Hematopoietic multipotent progenitor cell treated with erythropoietin and hydrocortisone succinate and interleukin-3 and kit ligand, for 4 days (in vitro differentiated cells): ENCODE data around the gene ADAM19.

Experiments
- DNase-seq: peaks from one replicate; pipeline ENCODE4 v3.0.0-alpha.2; 2015

Gene ADAM19

DNA sequence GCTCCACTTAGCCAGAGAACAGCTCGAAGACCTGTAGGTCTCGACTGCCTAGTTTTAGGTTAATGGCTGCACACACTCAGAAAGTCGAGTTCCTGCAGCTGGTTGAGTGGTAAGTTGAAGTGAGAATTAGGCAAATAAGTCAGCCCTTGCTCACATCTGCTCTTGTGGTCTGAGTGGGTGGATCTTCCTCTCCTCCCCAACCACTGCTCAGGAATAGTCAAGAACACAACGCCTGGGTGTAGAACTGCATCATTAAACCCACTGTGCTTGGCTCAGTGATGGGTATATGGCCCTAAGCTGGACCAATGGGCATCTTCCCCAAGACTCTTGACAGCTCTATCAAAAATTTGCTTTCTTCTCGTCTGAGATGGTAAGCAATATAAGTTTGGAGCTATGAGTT is 20.9 kb upstream of the ADAM19 start:
- no peak for DNase-seq

DNA sequence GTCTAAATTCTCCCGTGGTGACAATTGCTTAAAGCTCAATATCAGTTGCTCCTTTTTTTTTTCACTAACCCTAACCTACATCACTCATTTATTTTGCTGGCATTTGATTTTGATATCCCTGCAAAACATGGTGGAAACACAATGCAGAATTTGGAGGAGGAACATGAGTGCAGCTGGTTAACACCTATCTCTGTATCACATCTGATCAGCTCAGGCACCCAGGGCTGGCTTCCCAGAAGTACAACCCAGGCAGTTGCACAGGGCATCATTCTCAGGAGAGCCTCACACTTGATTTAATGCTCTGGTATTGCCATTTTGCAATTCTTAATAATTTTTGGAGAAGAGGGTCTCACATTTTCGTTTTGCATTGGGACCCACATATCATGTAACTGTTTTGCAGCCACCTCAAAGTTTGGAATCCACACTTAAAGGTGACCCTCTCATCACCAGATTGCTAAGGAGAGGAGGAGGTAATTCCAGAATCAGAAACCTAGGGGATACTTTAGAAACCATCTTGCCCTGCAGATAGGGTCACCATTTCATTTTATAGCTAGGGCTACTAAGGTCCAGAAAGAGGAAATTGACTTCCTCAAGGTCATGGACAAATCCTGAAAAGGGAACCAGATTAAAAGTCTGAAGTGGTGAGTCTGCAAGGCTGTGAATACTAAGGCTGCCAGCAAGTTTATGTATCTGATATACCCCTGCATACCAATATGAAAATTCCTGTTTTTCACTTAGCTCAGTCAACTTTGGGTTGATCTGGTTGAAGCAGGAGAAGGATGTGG is 19.3 kb upstream of the ADAM19 start:
- DNase-seq, result no peak

- no peak for DNase-seq
These were observed 18.7 kb upstream of the ADAM19 start for GRCh38 chr5:157594257-157594656.

GRCh38 chr5:157593052-157593757 is 17.6 kb upstream of the ADAM19 start:
- no peak for DNase-seq

DNA sequence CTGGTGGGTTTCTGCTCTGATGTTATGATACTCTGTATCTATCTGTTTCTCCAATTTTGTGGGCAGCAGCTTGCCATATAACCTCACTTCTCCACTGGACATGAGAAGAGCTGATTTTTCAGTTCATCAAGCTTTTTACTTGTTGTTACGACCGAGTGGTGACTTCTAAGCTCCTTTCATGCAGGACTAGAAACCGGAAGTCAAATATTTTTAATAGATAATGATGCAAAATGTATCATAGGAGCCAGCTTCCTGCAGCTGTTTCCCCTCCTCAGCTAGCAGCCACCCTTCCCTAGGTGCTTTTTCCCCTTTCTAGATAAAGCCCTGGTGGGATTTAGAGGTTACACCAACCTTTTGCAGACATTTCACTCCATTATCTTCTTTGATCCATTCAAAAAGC is 17.0 kb upstream of the ADAM19 start:
- DNase-seq, result peak; percentile 63

DNA sequence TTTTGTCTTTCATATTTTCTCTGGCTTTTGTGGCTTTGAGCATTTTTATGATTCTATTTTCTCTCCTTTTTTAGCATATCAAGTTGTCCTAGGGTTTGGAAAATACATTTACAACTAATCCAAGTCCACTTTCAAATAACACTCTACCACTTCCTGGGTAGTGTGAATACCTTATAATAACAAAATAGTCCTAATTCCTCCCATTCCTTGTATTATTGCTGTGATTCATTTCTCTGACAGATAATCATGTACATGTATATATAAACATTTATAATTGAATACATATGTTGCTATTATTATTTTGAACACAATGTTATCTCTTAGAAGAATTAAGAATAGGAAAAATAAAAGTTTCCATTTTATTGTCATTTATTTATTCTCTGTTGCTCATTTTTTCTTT is 14.9 kb upstream of the ADAM19 start:
- DNase-seq, result no peak

DNA sequence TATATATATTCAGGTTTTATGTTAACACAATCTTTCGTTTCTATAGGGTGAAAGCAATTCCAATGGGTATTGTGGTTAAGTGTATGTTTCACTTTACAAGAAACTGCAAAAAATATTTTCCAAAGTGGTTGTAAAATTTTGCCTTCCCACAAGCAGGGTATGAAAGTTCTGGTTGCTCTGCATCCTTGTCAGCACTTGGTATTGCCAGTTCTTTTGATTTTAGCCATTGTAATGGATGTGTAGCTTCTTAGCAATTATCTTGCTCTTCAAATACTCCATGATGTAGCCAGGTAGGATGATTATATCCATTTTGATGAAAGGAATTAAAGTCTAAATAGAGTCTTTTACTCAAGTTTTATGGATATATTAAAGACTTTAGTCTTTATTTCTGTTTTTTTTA is 9.1 kb upstream of the ADAM19 start:
- no peak for DNase-seq

DNA sequence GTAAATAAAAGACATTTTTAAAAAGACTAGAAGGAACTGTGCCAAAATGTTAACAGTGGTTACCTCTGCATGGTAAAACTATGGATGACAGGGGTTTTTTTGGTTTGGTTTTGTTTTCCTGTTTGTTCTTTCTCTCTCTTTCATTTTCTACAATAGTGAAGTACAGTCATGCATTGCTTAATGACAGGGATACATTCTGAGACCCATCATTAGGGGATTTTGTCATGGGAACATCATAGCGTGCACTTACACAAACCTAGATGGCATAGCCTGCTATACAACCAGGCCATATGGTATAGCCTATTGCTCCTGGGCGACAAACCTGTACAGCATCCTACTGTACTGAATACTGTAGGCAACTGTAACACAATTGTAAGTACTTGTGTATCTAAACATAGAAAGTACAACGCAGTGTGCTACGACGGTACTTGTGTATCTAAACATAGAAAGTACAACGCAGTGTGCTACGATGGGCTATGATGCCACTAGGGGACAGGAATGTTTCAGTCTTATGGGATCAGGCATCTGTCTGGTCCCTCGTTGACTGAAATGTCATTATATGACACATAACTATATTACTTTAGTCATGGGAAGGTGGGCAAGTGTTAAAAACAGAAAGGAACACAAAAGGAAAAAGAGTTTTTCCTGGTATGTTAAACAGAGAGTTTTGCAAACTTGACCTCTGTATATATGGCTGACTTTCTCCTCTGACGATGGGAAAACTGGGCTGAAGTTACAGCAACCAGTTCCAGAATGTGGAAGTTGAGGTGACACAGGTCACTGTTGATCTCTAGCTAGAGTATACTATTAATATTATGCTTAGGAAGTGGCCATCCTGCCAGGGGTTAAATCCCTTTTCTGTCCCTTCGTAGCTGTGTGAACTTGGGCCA is 7.4 kb upstream of the ADAM19 start:
- no peak for DNase-seq

GRCh38 chr5:157581901-157582300 is 6.3 kb upstream of the ADAM19 start:
- no peak for DNase-seq

- DNase-seq, result no peak
These were observed 2.7 kb upstream of the ADAM19 start for GRCh38 chr5:157578079-157578780.

- no peak for DNase-seq
These were observed 1.1 kb upstream of the ADAM19 start for GRCh38 chr5:157576678-157577077.

GRCh38 chr5:157574456-157575380 is 857 bp downstream of the ADAM19 start:
- peak; percentile 41 for DNase-seq

DNA sequence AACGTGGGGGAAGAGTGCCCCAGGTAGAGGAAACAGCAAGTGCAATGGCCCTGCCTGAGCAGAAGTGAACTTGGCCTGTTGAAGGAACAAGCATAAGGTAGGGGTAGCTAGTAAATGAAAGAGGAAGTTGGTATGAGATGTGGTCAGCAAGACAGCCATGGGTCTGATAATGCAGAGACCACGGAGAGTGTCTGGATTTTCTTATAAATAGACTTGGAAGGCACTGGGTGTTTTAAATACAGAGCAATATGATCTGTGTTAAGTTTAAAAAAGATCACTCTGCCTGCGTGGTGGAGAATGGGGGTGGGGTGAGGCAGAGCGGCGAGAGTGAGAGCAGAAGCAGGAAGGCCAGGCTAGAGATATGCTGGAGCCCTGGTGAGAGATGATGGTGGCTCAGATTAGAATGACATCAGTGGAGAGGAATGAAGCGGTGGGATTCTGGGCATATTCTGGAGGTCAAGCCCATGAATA is 4.2 kb downstream of the ADAM19 start:
- peak; percentile 91 for DNase-seq

DNA sequence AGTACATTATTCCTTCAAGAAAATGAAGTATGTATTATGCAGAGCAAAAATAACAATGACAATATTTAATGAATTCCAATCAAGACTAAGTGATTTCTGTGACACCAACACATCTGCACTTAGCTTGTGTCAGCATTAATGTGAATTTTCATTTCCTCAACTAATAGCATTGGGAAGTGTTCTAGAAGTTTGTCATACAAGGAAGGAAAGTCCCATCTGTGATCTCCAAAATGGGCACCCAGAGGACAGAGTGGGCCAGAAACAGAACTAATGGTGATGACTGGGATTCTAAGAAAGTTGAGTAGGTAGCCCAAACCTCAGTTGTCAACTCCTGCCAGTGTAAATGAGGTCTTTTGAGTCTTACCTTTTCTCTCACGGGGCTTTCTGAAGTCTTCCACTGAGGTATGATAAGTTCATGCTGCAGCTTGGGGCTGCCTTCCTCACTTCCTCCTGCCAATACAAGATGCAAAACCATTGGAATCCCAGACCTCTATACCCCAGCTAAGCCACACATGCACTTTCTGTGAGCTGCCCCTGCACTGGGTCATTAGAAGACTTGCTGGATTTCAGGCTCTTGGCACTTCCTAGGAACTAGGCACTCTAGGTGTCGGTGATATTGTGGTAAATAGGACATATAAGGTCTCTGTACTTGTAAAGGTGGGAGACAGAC is 4.9 kb downstream of the ADAM19 start:
- no peak for DNase-seq

DNA sequence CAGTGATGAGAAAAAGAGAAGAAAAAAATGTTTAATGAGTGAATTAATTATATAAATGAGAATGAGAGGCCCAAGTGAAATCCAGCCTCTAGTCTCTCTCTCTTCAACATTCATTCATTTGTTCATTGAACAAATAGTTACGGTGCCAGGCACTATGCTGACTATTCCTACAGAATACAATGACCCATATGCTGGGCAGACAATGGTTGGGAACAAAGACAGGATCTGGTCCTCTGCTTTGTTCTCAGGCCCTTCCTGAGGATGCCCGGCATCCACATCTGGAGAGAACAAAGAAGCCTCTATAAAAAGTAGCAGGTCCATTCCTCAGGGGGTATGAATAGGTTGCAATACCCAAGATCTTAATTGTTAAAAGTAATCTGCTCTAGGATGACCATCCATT is 6.9 kb downstream of the ADAM19 start:
- no peak for DNase-seq

DNA sequence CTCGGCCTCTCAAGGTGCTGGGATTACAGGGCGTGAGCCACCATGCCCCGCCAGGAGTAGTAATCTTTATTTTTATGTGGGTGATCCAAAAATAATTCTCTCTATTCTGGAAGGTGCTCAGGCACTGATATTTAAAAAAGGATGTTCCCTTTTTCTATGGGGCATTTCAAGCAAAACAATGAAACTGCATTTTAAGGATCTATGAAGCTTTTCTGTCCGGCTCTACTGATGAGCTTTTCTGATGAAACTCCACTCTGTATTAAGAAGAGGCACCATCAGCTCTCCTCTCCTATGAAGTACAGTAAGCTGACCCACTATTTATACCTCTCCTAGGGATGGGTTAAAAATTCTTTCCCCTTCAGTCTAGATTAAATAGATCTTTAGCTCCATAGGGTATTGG is 7.4 kb downstream of the ADAM19 start:
- DNase-seq, result no peak

GRCh38 chr5:157566902-157567489 is 8.6 kb downstream of the ADAM19 start:
- peak; percentile 63 for DNase-seq

- peak; percentile 89 for DNase-seq
These were observed 11.5 kb downstream of the ADAM19 start for GRCh38 chr5:157563929-157564716.

DNA sequence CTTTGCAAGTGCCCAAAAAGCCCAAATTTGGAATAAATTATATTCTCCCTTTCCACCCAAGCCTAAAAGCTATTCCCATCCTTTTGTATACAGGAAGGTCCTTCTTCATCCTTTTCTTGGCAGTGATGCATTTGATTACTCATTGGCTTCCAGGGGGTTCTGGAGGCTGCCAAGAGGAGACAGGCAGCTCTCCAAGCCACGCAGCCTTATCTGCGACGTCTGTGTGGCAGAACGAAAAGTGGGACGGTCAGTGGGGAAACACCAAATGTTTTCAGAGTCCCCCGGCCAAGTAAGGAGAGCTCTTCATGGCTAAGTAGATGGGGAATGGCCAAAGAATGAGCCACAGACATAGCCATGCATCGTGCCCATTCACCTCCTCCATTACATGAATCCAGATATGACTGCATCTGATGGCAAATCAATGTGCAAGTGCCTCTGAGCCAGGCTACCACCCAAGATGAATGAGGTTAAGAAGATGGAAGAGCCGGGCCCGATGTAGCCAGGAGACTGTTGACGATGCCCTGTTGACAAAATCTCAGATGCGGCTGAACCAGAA is 12.1 kb downstream of the ADAM19 start:
- DNase-seq, result peak; percentile 20
